ENCODE measurements around the gene BACH2.
A peak's percentile ranks its signal among the peaks of the same experiment; 100 is the strongest.
"Not testable (repeated sequence)": the region's sequence is repeated elsewhere in the genome, so short reads cannot be mapped to it uniquely, and the experiment has no call there.

The BACH2 gene

DNA sequence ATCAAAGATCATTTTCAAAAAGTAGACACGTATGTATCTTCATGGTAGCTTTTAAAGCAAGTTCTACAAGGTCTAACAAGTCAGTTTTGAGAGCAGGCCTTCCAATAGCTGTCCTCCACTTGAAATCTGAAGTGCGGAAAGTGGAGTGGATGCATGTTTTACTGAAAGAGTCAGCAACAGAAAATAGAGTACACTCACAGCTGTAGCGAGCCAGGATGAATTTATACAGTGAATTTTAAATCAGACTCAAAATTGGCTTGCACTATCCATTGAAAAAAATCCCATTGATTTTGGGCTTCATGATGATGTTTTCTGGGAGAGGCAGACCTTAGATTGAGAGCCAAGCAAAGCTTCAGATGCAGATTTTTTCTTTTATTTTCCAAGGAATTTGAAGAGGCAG, 321.8 kb downstream of the BACH2 start:
- Mint-ChIP-seq H3K4me1 (ENCODE audit: low read depth) (no peaks in the 10 kb centered on the region), H3K36me3 (ENCODE audit: low read depth) (peaks cover 38% of the 10 kb centered on the region), H3K27me3 (no peaks in the 10 kb centered on the region), H3K9me3 (no peaks in the 10 kb centered on the region), H3K4me3 (no peak overlapping the region), H3K27ac (no peak overlapping the region)

DNA sequence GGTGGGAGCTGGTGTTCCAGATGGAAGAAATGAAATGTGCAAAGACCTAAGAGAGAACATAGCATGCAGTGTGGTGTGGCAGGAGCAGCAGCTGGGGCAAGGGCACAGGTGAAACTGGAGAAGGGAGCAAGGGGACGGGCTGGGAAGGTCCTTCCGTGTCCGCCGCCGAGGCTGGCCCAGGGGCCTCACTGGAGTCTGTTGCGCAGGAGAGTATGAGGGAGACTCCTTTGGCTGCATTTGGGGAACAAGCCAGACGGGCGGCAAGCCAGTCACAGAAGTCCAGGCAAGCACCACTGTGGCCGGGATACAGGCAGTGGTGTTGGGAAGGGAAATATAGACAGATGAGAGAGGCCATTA, 324.6 kb downstream of the BACH2 start:
- Mint-ChIP-seq H3K27ac (no peak overlapping the region), H3K4me1 (ENCODE audit: low read depth) (peaks cover 18% of the 10 kb centered on the region), H3K9me3 (no peaks in the 10 kb centered on the region), H3K27me3 (no peaks in the 10 kb centered on the region), H3K36me3 (ENCODE audit: low read depth) (peaks cover 55% of the 10 kb centered on the region), H3K4me3 (peak overlapping the region; percentile 15)

DNA sequence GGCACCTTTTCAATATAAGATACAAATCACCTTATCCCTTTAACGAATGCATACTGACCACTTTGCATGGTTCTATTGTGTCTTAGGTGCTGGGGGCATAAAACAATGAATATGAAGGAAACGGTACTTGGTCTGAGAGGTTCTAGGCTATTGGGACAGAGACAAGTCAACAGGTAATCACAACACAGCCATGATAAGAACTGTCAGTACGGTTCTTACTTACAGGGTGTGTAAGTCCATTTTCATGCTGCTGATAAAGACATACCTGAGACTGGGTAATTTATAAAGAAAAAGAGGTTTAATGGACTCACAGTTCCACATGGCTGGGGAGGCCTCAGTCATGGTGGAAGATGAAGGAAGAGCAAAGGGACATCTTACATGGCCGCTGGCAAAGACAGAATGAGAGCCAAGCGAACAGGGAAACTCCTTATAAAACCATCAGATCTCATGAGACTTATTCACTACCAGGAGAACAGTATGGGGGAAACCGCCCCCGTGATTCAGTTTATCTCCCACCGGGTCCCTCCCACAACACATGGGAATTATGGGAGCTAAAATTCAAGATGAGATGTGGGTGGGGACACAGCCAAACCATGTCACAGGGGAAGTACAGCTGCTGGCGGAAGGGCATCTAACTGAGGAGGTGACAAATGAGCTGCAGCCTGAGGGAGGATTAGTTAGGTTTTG, 325.2 kb downstream of the BACH2 start:
- H3K36me3 Mint-ChIP-seq (ENCODE audit: low read depth): peaks cover 55% of the 10 kb centered on the region
- peak overlapping the region; percentile 15 for H3K4me3 Mint-ChIP-seq
- not testable (repeated sequence) for H3K27ac Mint-ChIP-seq, H3K27me3 Mint-ChIP-seq, H3K9me3 Mint-ChIP-seq
- H3K4me1 Mint-ChIP-seq (ENCODE audit: low read depth): peaks cover 23% of the 10 kb centered on the region

DNA sequence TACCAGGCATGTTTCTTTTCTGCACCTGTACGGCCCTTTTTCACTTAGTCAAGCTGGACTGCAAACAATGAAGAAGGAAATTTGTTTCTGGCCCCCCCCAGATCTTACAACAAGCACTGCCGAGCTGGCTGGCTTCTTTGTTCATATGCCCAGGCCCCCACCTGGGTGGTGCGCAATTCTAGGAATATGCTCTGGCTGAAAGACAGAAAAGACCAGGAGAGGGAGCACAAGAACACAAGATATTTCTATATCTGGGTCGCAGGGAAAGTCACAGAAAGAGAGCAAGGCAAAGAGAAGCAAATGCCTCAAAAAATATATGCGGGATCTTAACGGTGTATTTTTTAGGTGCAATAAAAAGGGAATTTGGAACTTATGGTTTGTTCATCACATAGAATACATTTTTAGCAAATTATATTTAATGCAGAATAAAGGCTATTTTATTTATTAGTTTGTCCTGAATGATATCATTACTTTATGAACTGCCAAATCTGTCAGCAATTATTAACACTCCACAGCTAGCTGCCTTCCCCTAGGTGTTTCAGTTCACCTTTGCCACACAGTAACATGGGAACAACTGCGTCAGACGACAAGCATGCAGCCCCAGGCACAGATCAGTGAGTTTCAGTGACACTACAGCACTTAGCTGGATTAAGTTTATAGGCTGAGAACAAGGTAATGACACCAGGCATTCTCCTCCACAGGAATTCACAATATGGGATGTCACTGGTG, 325.9 kb downstream of the BACH2 start:
- Mint-ChIP-seq H3K27me3 (no peaks in the 10 kb centered on the region), H3K36me3 (ENCODE audit: low read depth) (peaks cover 53% of the 10 kb centered on the region), H3K9me3 (no peaks in the 10 kb centered on the region), H3K4me3 (no peak overlapping the region), H3K4me1 (ENCODE audit: low read depth) (peaks cover 30% of the 10 kb centered on the region), H3K27ac (no peak overlapping the region)

DNA sequence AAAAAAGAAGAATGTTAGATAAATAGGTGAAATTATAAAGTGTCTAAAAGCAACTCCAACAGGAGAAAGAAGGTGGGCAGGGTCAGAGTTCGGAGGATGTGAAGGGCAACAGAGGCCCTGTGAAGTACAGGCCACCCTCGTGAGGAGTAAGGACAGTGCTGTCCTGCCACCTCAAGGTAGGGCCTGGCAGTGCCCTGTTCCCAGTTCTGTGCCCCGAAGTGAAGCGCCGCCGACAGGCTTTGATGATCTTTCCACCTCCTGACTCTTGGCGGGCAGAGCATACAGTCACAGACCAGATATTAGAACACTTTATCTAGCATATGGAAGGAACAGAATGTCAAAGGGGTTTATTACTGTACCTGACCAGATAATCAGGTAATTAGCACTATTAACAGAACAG, 326.6 kb downstream of the BACH2 start:
- Mint-ChIP-seq H3K27ac (no peak overlapping the region), H3K4me3 (no peak overlapping the region), H3K9me3 (peaks cover 4% of the 10 kb centered on the region), H3K4me1 (ENCODE audit: low read depth) (peaks cover 37% of the 10 kb centered on the region), H3K36me3 (ENCODE audit: low read depth) (peaks cover 53% of the 10 kb centered on the region), H3K27me3 (no peaks in the 10 kb centered on the region)

DNA sequence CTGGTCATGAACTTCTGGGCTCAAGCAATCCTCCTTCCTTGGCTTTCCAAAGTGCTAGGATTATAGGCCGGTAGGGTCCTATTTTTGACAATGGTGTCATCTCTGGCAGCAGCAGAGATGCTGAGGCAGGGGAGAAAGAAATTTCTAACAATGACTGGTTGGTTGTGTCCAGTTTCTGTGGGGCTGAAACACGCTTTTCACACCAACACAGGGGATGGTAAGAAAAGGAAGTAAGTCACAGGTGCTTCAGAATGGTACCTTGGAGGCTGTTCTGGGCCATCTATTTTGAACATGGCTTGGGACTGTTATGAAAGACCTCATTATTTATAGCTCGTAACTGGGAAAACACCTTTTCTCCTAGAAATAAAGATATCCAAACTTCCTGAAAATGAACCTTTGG, 329.7 kb downstream of the BACH2 start:
- Mint-ChIP-seq H3K4me1 (ENCODE audit: low read depth) (peaks cover 69% of the 10 kb centered on the region), H3K27me3 (no peaks in the 10 kb centered on the region), H3K36me3 (ENCODE audit: low read depth) (peaks cover 65% of the 10 kb centered on the region), H3K4me3 (no peak overlapping the region), H3K9me3 (peaks cover 4% of the 10 kb centered on the region), H3K27ac (peak overlapping the region; percentile 97)

DNA sequence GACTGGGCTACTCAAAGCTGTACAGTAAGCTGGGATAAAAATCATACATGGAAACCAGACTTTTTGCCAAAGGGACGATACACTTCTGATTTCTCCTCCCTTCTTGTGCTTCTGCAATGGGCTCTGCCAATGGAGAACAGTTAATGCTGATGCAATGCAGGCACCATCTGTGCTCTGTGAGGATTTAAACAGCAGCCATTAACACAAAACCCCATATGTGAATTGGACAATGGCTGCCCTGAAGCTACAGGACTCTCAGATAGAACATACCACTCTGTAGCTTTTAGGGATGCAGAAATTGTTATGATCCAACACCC, 330.5 kb downstream of the BACH2 start:
- Mint-ChIP-seq H3K4me3 (no peak overlapping the region), H3K27ac (peak overlapping the region; percentile 97), H3K36me3 (ENCODE audit: low read depth) (peaks cover 72% of the 10 kb centered on the region)

DNA sequence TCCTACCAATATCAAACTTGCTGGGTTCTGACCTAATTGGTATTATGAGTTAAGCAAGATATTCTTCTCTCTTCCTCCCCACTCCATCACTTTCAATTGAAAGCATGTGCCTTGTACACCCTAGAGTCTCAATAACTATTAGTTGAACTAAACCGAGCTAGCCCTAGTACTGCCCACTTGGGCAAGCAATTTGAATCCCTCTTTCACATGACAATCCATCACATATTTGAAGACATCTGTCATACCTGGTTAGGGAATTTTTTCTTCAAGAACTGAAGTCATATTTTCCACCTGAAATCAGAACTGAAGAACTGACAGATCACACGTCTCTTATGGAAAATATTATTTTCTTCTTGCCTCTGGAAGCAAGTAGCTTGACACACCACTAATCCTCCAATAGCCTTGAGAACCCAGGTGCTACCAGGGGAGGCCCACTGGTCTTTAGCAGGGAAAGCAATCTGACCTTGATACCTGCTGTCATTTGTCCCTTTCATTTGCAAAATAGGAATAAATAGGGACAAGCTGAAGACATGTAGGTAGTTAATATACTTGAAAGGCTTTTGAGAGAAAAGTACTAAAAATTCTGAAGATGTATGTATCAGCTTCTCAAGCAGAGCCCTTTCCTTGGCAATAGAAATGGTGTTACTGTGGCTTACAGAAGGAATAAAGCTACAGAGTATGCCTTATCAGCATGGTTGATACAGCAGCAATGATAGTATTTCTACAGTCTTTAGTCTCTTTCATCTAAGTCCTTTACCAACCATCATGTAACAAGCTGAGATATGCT, 331.0 kb downstream of the BACH2 start:
- Mint-ChIP-seq H3K36me3 (ENCODE audit: low read depth) (peaks cover 78% of the 10 kb centered on the region), H3K4me1 (ENCODE audit: low read depth) (peaks cover 82% of the 10 kb centered on the region), H3K9me3 (peaks cover 4% of the 10 kb centered on the region), H3K4me3 (peak overlapping the region; percentile 37), H3K27me3 (no peaks in the 10 kb centered on the region), H3K27ac (peak overlapping the region; percentile 97)

More for the DNA sequence above, 330.5 kb downstream of the BACH2 start:
- Mint-ChIP-seq H3K27me3 (no peaks in the 10 kb centered on the region), H3K9me3 (peaks cover 4% of the 10 kb centered on the region), H3K4me1 (ENCODE audit: low read depth) (peaks cover 76% of the 10 kb centered on the region)

DNA sequence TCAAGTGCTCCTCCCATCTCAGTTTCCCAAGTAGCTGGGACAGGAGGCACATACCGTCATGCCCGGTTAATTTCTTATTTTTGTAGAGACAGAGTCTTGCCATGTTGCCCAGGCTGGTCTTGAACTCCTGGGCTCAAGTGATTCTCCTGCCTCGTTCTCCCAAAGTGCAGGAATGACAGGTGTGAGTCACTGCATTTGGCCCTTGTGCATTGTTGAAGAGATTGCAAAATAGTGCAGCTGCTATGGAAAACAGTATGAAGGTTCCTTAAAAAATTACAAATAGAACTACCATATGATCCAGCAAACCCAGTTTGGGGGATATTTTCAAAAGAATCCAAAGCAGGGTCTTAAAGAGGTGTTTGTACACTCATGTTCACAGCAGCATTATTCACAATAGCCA, 333.3 kb downstream of the BACH2 start:
- Mint-ChIP-seq H3K9me3 (peaks cover 4% of the 10 kb centered on the region), H3K4me3 (no peak overlapping the region), H3K36me3 (ENCODE audit: low read depth) (peaks cover 97% of the 10 kb centered on the region), H3K27me3 (no peaks in the 10 kb centered on the region), H3K4me1 (ENCODE audit: low read depth) (peaks cover 100% of the 10 kb centered on the region), H3K27ac (peak overlapping the region; percentile 87)

DNA sequence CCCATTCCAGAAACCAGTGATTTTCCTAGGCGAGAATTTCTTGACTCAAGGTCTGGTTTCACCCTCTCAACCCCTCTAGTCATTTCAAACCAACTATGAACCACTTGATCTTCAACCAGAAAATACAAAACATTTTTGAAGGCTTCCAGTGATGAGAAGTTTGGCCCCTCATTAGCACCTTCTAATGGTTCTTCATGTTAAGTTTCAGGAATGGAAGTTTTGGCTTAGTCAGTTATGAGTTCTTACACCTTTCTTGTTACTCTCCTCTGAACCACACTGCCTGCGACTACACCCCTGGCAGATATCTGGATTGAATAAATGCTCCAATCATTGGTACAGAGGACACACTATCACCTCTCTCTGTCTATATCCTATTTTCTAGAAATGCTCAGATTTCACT, 335.2 kb downstream of the BACH2 start:
- Mint-ChIP-seq H3K4me1 (ENCODE audit: low read depth) (peaks cover 96% of the 10 kb centered on the region), H3K27ac (peak overlapping the region; percentile 87), H3K27me3 (no peaks in the 10 kb centered on the region), H3K9me3 (peaks cover 4% of the 10 kb centered on the region), H3K4me3 (no peak overlapping the region), H3K36me3 (ENCODE audit: low read depth) (peaks cover 92% of the 10 kb centered on the region)

DNA sequence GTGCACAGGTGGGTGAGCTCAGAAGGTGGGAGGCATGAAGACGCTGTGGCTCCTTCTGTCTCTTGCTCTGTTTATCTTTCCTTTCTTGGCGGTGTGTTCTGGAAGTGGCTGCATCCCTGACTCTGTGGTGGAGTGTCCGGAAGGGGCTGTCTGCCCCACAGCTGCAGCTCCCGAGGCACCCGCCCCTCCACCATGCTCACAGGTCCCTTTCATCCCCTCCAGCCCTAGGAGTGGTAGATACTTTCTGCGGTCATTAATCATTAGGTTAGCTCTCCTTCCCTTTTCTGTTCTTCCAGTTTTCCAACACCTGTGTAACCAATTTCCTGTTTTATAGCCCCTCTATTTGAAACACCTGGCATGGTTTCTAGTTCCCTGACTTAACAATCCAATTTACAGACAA, 336.8 kb downstream of the BACH2 start:
- peak overlapping the region; percentile 35 for H3K4me3 Mint-ChIP-seq
- H3K36me3 Mint-ChIP-seq (ENCODE audit: low read depth): peaks cover 93% of the 10 kb centered on the region
- H3K9me3 Mint-ChIP-seq: no peaks in the 10 kb centered on the region
- peaks cover 96% of the 10 kb centered on the region for H3K4me1 Mint-ChIP-seq (ENCODE audit: low read depth)
- no peaks in the 10 kb centered on the region for H3K27me3 Mint-ChIP-seq
- peak overlapping the region; percentile 86 for H3K27ac Mint-ChIP-seq

DNA sequence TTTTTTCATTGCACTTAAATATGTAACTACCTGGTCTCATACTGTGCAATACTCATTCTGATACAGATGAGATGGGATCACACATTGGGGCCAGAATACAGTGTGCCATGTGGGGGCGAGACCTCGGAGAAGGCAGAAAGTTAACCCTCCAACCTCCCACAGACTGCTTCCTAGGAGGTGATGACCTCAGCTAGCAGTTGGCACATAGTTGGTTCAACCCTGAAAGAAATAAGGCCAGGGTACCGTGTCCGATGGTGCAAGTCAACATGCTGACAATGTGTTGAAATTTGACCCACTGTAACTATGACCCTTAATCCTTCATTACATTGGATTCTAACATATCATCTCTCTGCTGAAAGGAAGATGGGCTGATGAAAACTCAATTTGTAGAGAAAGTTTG, 340.5 kb downstream of the BACH2 start:
- peak overlapping the region; percentile 75 for H3K27ac Mint-ChIP-seq

DNA sequence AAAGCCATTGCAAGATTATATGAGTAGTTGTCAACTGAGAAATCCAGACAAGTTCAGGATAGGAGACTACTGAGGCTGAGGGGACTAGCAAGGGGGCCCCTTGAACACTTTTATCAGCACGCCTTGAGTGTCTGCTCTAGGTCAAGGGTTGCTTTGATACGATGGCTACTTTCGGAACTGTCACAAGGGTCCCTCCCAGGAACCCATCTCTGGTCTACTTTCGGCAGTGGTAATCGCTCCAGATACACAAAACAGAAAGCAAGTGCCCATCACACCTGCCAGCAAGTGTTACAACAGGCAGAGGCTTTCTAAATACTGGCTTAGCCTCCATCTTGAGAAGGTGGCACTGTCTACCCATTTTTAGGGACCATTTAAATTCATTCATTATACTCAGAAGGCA, 341.3 kb downstream of the BACH2 start:
- Mint-ChIP-seq H3K36me3 (ENCODE audit: low read depth) (peaks cover 91% of the 10 kb centered on the region), H3K4me1 (ENCODE audit: low read depth) (peaks cover 91% of the 10 kb centered on the region)

More for the DNA sequence above, 340.5 kb downstream of the BACH2 start:
- peaks cover 91% of the 10 kb centered on the region for H3K36me3 Mint-ChIP-seq (ENCODE audit: low read depth)
- no peaks in the 10 kb centered on the region for H3K27me3 Mint-ChIP-seq
- H3K4me3 Mint-ChIP-seq: peak overlapping the region; percentile 17
- no peaks in the 10 kb centered on the region for H3K9me3 Mint-ChIP-seq
- peaks cover 96% of the 10 kb centered on the region for H3K4me1 Mint-ChIP-seq (ENCODE audit: low read depth)

DNA sequence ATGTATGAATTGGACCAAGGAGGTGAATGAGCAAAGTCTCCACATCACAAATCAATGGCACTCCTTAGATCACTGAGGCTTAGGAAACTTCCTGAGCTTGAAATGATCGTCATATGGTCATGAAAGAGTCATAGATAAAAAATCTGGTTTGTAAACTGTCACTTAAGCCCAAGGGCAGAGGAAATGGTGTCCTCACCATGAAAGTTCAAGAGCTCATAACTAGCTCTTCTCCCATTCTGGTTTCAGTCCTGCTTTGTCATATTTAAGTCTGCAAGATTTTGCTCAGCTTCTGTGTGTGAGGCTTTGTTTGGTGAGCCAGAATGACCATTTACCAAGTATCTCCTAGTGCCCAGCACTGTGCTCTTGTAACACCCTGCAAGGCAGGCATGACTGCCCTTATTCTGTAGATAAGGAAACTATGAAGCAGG, 341.9 kb downstream of the BACH2 start:
- Mint-ChIP-seq H3K36me3 (ENCODE audit: low read depth) (peaks cover 91% of the 10 kb centered on the region), H3K27me3 (no peaks in the 10 kb centered on the region), H3K4me1 (ENCODE audit: low read depth) (peaks cover 91% of the 10 kb centered on the region), H3K27ac (peak overlapping the region; percentile 75), H3K9me3 (no peaks in the 10 kb centered on the region), H3K4me3 (peak overlapping the region; percentile 56)

More for the DNA sequence above, 341.3 kb downstream of the BACH2 start:
- H3K27me3 Mint-ChIP-seq: no peaks in the 10 kb centered on the region
- H3K4me3 Mint-ChIP-seq: peak overlapping the region; percentile 12
- H3K9me3 Mint-ChIP-seq: no peaks in the 10 kb centered on the region
- H3K27ac Mint-ChIP-seq: peak overlapping the region; percentile 75

DNA sequence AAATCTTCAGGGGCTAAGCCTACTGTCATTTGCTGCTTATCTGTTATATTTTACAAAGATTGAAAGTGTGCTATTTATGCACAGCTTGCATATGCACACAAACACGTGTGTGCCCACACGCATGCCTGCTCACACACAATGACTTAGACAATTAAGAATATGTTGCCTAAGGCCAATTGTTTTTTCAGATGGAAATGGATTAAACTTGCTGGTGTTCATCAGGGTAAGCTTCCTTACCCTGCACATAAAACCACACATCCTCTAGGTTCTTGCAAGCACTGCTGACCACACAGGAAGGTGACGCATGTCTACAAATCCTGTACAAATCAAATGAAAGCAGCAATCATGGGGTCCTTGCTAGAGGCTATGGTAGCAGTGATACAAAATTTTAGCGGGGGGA, 344.0 kb downstream of the BACH2 start:
- peaks cover 80% of the 10 kb centered on the region for H3K4me1 Mint-ChIP-seq (ENCODE audit: low read depth)
- no peaks in the 10 kb centered on the region for H3K27me3 Mint-ChIP-seq
- H3K36me3 Mint-ChIP-seq (ENCODE audit: low read depth): peaks cover 80% of the 10 kb centered on the region
- peak overlapping the region; percentile 53 for H3K4me3 Mint-ChIP-seq
- H3K9me3 Mint-ChIP-seq: no peaks in the 10 kb centered on the region
- H3K27ac Mint-ChIP-seq: peak overlapping the region; percentile 85
